HL-60 (cell line): ENCODE data around the gene TENM4.

Experiments used
- DNase-seq, 2 experiments: peaks; one replicate each; pipeline ENCODE4 v3.0.0-alpha.2; 2010 to 2020; ENCODE audit warnings: low read depth in 1 of 2, low spot score in 1 of 2
- H3K27ac ChIP-seq: fragments of 250-450 bp; sonication (Bioruptor Pico); replicated peaks from 2 replicates; pipeline ENCODE4 v1.5.1; 2020; ENCODE audit warnings: mild to moderate bottlenecking, moderate library complexity
- H3K27me3 ChIP-seq: fragments of 250-450 bp; sonication (Bioruptor Pico); 2 replicates; pipeline ENCODE4 v1.5.1; 2021; ENCODE audit warnings: mild to moderate bottlenecking, moderate library complexity; ENCODE audit not compliant: insufficient read depth, poor library complexity, severe bottlenecking
- H3K4me3 ChIP-seq: replicated peaks from 2 replicates; pipeline ENCODE4 v1.5.1; 2011; ENCODE audit warnings: mild to moderate bottlenecking, control low read depth, low read length; ENCODE audit not compliant: insufficient read depth
- GABPA ChIP-seq: IDR thresholded peaks from 2 replicates; pipeline ENCODE4 v1.6.1; 2012; ENCODE audit warnings: low read depth
- POLR2AphosphoS5 ChIP-seq: IDR thresholded peaks from 2 replicates; pipeline ENCODE4 v1.6.1; 2012; ENCODE audit warnings: low read depth
- SPI1 ChIP-seq: IDR thresholded peaks from 2 replicates; pipeline ENCODE4 v1.6.1; 2012; ENCODE audit warnings: low read depth, mild to moderate bottlenecking, borderline replicate concordance
- TF ChIP-seq, protein P1 (sequence below): IDR thresholded peaks from 2 replicates; pipeline ENCODE4 v1.6.1; 2012; ENCODE audit warnings: low read depth; ENCODE audit not compliant: insufficient replicate concordance
- TF ChIP-seq, protein P2 (sequence below): IDR thresholded peaks from one replicate; pipeline ENCODE4 v1.5.1; 2011; ENCODE audit warnings: low read length, control low read depth, inconsistent platforms; ENCODE audit not compliant: insufficient read depth

TENM4 gene

GRCh38 chr11:79094616-79095015 is 346.2 kb downstream of the TENM4 start:
- no peak overlapping the region for H3K4me3 ChIP-seq
- no peak for DNase-seq
- H3K27ac ChIP-seq = no peak overlapping the region
- no peaks in the 10 kb centered on the region for H3K27me3 ChIP-seq
- TF ChIP-seq GABPA = no peak
- TF ChIP-seq, protein P1, sequence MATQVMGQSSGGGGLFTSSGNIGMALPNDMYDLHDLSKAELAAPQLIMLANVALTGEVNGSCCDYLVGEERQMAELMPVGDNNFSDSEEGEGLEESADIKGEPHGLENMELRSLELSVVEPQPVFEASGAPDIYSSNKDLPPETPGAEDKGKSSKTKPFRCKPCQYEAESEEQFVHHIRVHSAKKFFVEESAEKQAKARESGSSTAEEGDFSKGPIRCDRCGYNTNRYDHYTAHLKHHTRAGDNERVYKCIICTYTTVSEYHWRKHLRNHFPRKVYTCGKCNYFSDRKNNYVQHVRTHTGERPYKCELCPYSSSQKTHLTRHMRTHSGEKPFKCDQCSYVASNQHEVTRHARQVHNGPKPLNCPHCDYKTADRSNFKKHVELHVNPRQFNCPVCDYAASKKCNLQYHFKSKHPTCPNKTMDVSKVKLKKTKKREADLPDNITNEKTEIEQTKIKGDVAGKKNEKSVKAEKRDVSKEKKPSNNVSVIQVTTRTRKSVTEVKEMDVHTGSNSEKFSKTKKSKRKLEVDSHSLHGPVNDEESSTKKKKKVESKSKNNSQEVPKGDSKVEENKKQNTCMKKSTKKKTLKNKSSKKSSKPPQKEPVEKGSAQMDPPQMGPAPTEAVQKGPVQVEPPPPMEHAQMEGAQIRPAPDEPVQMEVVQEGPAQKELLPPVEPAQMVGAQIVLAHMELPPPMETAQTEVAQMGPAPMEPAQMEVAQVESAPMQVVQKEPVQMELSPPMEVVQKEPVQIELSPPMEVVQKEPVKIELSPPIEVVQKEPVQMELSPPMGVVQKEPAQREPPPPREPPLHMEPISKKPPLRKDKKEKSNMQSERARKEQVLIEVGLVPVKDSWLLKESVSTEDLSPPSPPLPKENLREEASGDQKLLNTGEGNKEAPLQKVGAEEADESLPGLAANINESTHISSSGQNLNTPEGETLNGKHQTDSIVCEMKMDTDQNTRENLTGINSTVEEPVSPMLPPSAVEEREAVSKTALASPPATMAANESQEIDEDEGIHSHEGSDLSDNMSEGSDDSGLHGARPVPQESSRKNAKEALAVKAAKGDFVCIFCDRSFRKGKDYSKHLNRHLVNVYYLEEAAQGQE = no peak
- no peak for TF ChIP-seq POLR2AphosphoS5
- TF ChIP-seq, protein P2, sequence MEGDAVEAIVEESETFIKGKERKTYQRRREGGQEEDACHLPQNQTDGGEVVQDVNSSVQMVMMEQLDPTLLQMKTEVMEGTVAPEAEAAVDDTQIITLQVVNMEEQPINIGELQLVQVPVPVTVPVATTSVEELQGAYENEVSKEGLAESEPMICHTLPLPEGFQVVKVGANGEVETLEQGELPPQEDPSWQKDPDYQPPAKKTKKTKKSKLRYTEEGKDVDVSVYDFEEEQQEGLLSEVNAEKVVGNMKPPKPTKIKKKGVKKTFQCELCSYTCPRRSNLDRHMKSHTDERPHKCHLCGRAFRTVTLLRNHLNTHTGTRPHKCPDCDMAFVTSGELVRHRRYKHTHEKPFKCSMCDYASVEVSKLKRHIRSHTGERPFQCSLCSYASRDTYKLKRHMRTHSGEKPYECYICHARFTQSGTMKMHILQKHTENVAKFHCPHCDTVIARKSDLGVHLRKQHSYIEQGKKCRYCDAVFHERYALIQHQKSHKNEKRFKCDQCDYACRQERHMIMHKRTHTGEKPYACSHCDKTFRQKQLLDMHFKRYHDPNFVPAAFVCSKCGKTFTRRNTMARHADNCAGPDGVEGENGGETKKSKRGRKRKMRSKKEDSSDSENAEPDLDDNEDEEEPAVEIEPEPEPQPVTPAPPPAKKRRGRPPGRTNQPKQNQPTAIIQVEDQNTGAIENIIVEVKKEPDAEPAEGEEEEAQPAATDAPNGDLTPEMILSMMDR = no peak
- TF ChIP-seq SPI1 = no peak

DNA sequence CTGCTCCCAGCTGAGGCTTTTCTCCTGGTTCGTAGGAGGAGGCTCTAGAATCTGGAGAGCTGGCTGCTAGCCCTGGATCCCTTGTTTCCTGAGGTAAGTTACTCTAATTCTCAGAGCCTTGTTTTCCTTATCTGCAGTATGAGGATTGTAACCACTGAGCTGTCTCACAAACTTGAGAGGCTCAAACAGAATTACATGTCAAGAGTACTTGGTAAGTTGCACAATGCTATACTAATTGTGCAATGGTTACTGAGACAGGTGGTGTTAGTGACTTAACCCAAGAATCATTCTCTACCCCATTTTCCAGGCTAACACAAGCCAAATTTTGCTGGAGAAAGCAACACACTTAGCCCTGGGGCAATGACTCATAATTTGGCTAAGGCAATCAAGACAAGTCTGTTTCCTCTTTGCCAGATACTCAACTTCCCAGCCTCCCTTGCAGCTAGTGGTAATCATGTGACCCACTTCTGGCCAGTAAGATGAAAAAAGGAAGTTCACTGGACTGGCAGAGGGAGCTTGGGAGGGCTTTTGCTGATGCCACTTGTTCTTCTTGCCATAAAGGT is 348.0 kb downstream of the TENM4 start:
- TF ChIP-seq, protein P1 = no peak
- no peak for TF ChIP-seq GABPA
- no peak for TF ChIP-seq SPI1
- TF ChIP-seq, protein P2 = no peak
- TF ChIP-seq POLR2AphosphoS5 = no peak
- DNase-seq = peak; percentile 53 to 78
- no peak overlapping the region for H3K27ac ChIP-seq

DNA sequence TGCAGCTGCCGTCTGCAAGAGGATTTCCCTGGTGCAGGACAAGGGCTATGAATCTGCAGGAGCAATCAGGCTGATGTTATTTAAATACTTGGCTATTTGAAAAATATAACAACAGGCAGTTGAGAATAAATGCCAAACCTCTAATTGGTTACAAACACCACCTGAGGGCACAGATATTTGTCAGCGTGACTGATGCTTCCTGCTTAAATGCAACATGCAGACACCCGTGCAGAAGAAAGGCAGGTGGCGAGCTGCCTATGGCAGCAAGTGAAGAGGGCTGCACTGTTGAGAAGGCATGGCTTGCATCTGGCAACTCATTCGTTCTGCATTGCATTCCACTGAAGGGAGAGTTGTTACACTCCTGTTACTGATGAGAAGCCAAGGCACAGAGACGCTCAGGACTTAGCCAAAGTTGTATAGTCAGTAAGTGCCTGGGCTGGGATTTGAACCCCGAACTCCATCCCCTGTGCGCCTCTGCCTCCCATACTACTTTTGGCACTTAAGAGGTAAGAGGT is 350.6 kb downstream of the TENM4 start:
- DNase-seq = no peak
- Histone ChIP-seq H3K27me3 (no peaks in the 10 kb centered on the region), H3K4me3 (no peak overlapping the region), H3K27ac (no peak overlapping the region)
- TF ChIP-seq POLR2AphosphoS5 (no peak), SPI1 (no peak), GABPA (no peak)
- TF ChIP-seq, protein P2 = no peak
- TF ChIP-seq, protein P1 = no peak

More for the DNA sequence above, 348.0 kb downstream of the TENM4 start:
- no peaks in the 10 kb centered on the region for H3K27me3 ChIP-seq
- no peak overlapping the region for H3K4me3 ChIP-seq
